AG04450 (cell line): ENCODE results near the gene MPV17L2. TPM values are rescaled to one million over a fixed set of nuclear protein-coding genes. Genes with fewer than 3 reads are reported as not detected.

Experiments
- CTCF ChIA-PET: fragments of 300-600, 350-600 bp; formaldehyde crosslinking; extraction: SDS; loops from one replicate; lab custom pipeline; 2022; ENCODE audit warnings: antibody characterized with exemption, inconsistent platforms; lab: Charles Lee
- POLR2A ChIA-PET: fragments of 350-600 bp; formaldehyde crosslinking; extraction: SDS; loops from one replicate; lab custom pipeline; 2021; ENCODE audit warnings: antibody characterized with exemption, inconsistent platforms; lab: Yijun Ruan, JAX
- DNase-seq: peaks from one replicate; pipeline ENCODE4 v3.0.0-alpha.2; 2011; ENCODE audit warnings: low read depth, low spot score
- H3K27ac ChIP-seq: one replicate; pipeline ENCODE4 v1.5.1; 2012; ENCODE audit warnings: low read depth, low read length, control low read depth
- H3K27me3 ChIP-seq: one replicate; pipeline ENCODE4 v1.6.0; 2012; ENCODE audit warnings: low read length; ENCODE audit not compliant: control insufficient read depth, insufficient read depth
- H3K4me3 ChIP-seq: 2 replicates; pipeline ENCODE4 v1.5.1; 2011; ENCODE audit warnings: mild to moderate bottlenecking, low read depth, low read length, control low read depth
- H3K9me3 ChIP-seq: 2 replicates; pipeline ENCODE4 v1.5.1; 2012; ENCODE audit warnings: low read length; ENCODE audit not compliant: control insufficient read depth, insufficient read depth
- CTCF ChIP-seq: IDR thresholded peaks from 2 replicates; pipeline ENCODE4 v1.5.1; 2011; ENCODE audit warnings: low read depth, low read length, control low read depth, inconsistent platforms
- polyA plus RNA-seq: library from polyadenylated mRNA; depleted of rRNA; stranded (reverse); fragments of >200 nt; gene quantifications from 2 replicates; pipeline ENCODE4 v1.2.3, GENCODE V29; 2011

MPV17L2 gene
- polyA plus RNA-seq, 1 experiment = 8.2 TPM

GRCh38 chr19:18183529-18183928 lies 9.5 kb upstream of the MPV17L2 start:
- no peak for TF ChIP-seq CTCF
- CTCF ChIA-PET = interaction anchor here (0.7 to 2.6 kb wide), 9 partner anchors 8 to 112 kb away, joined by 3 to 12 read pairs (median 5); no protein-coding TSS in a partner anchor
- H3K27ac ChIP-seq = no peak overlapping the region
- no peak overlapping the region for H3K4me3 ChIP-seq
- POLR2A ChIA-PET = no interaction called here
- H3K27me3 ChIP-seq = peaks cover 9% of the 10 kb centered on the region
- no peaks in the 10 kb centered on the region for H3K9me3 ChIP-seq
- DNase-seq = no peak

GRCh38 chr19:18185538-18185937 lies 7.5 kb upstream of the MPV17L2 start:
- ChIA-PET POLR2A (no interaction called here), CTCF (interaction anchor here (0.6 to 3.2 kb wide), 3 partner anchors 24 to 130 kb away, joined by 3 to 14 read pairs (median 3); no protein-coding TSS in a partner anchor)

GRCh38 chr19:18190278-18190677 lies 2.7 kb upstream of the MPV17L2 start:
- ChIA-PET CTCF (no interaction called here), POLR2A (no interaction called here)
- no peak for DNase-seq
- H3K27ac ChIP-seq = no peak overlapping the region
- H3K4me3 ChIP-seq = no peak overlapping the region
- H3K27me3 ChIP-seq = no peaks in the 10 kb centered on the region
- TF ChIP-seq CTCF = no peak
- no peaks in the 10 kb centered on the region; the same call in 1 of the 2 replicates for H3K9me3 ChIP-seq

More at GRCh38 chr19:18185538-18185937, 7.5 kb upstream of the MPV17L2 start:
- no peak overlapping the region for H3K27ac ChIP-seq
- no peak for DNase-seq
- no peaks in the 10 kb centered on the region for H3K9me3 ChIP-seq
- no peak for TF ChIP-seq CTCF
- H3K4me3 ChIP-seq = no peak overlapping the region
- H3K27me3 ChIP-seq = peaks cover 9% of the 10 kb centered on the region

- no peaks in the 10 kb centered on the region for H3K27me3 ChIP-seq
- peak overlapping the region; percentile 90 for H3K27ac ChIP-seq
- POLR2A ChIA-PET = interaction anchor here (1.8 to 4.5 kb wide), 3 partner anchors 13 to 194 kb away, joined by 3 to 30 read pairs (median 21); partner anchors contain the start of genes GDF15, JUND and RAB3A
- peak overlapping the region; percentile 76 for H3K4me3 ChIP-seq
- CTCF ChIA-PET = interaction anchor here (0.5 to 4.1 kb wide), 20 partner anchors 9 to 150 kb away, joined by 3 to 99 read pairs (median 5); partner anchors contain the start of gene RAB3A
- DNase-seq = no peak
- no peak for TF ChIP-seq CTCF
- H3K9me3 ChIP-seq = no peaks in the 10 kb centered on the region; the same call in 1 of the 2 replicates
These were observed 1.4 kb upstream of the MPV17L2 start for GRCh38 chr19:18191640-18192062.
